K562 (cell line): Measurements from ENCODE around the gene VAT1L. TPM values are rescaled to one million over a fixed set of nuclear protein-coding genes. Genes with fewer than 3 reads are reported as not detected.

ENCODE experiments used
- ATAC-seq: fragments of 200-7000 bp; cut with Tn5 transposase; 3 replicates; pipeline ENCODE4 v1.9.1; 2020; ENCODE audit warnings: moderate library complexity
- BruUV-seq: library from RNA; stranded (reverse); fragments of 400-500 nt; replicated peaks from 2 replicates; lab custom pipeline; 2021; lab: Mats Ljungman, UMichigan
- CTCF ChIA-PET: fragments of 300-600 bp; formaldehyde crosslinking; extraction: SDS; loops from one replicate; lab custom pipeline; 2021; ENCODE audit warnings: low intra/inter-chr PET ratio; lab: Yijun Ruan, JAX
- POLR2A ChIA-PET: fragments of 300-600, 350-650 bp; sonication (Branson Sonifier 250); formaldehyde crosslinking; extraction: SDS; loops from one replicate; lab custom pipeline; 2021; ENCODE audit warnings: antibody characterized with exemption, inconsistent platforms; lab: Yijun Ruan, JAX
- DNase-seq, 4 experiments: peaks; one replicate each; pipeline versions ENCODE4 v3.0.0 to v3.0.0-alpha.2; 2011 to 2018; ENCODE audit warnings: low spot score in 3 of 4, mixed read lengths in 3 of 4; ENCODE audit errors: extremely low read depth in 1 of 4
- FAIRE-seq: peaks from 2 replicates; lab custom pipeline; 2011; peaks lifted over from hg19 to GRCh38; lab: Jason Lieb, UNC
- H2AFZ ChIP-seq: 2 replicates; pipeline ENCODE4 v1.6.0; 2011; ENCODE audit warnings: low read depth, low read length, control low read depth, inconsistent platforms
- H3K27ac ChIP-seq: fragments of 200-600 bp; 3 replicates; pipeline ENCODE4 v1.8.0; 2011; ENCODE audit warnings: low read depth, mild to moderate bottlenecking, control low read depth, inconsistent platforms, low read length, moderate library complexity, mixed read lengths; ENCODE audit errors: extremely low read depth
- H3K27me3 ChIP-seq, 2 experiments: fragments of 300-600 bp in 1 of 2; 2 replicates in 1 of 2; 3 replicates in 1 of 2; pipeline versions ENCODE4 v1.6.0 to v1.8.0; 2011; ENCODE audit warnings: inconsistent platforms in 2 of 2, low read length in 2 of 2, mild to moderate bottlenecking in 1 of 2, mixed read lengths in 1 of 2, moderate library complexity in 1 of 2; ENCODE audit not compliant: control insufficient read depth in 2 of 2, insufficient read depth in 2 of 2
- H3K36me3 ChIP-seq: fragments of 300-600 bp; 3 replicates; pipeline ENCODE4 v1.8.0; 2011; ENCODE audit warnings: mild to moderate bottlenecking, low read length, inconsistent platforms; ENCODE audit not compliant: control insufficient read depth, insufficient read depth
- H3K4me1 ChIP-seq, 2 experiments: fragments of 200-600 bp in 1 of 2; replicated peaks in 1 of 2; 2 replicates in 1 of 2; 3 replicates in 1 of 2; pipeline versions ENCODE4 v1.5.1 to v1.8.0; 2011; ENCODE audit warnings: inconsistent platforms in 2 of 2, low read length in 2 of 2, mild to moderate bottlenecking in 1 of 2, mixed read lengths in 1 of 2, moderate library complexity in 1 of 2; ENCODE audit not compliant: control insufficient read depth in 2 of 2, insufficient read depth in 2 of 2
- H3K4me2 ChIP-seq: 2 replicates; pipeline ENCODE4 v1.6.1; 2011; ENCODE audit warnings: low read length, control low read depth, inconsistent platforms, mixed read lengths; ENCODE audit not compliant: insufficient read depth
- H3K4me3 ChIP-seq: fragments of 200-600 bp; sonication (generic), shearing (Covaris generic); 2 replicates; pipeline ENCODE4 v1.5.1; 2016; ENCODE audit warnings: control low read depth, inconsistent platforms
- H3K79me2 ChIP-seq: fragments of 200-600 bp; 3 replicates; pipeline ENCODE4 v1.8.0; 2011; ENCODE audit warnings: low read length, inconsistent platforms; ENCODE audit not compliant: control insufficient read depth, insufficient read depth
- H3K9ac ChIP-seq, 2 experiments: 2 replicates each; pipeline versions ENCODE4 v1.6.0 to v1.6.1; 2011; ENCODE audit warnings: low read depth in 2 of 2, low read length in 2 of 2, control low read depth in 1 of 2, inconsistent platforms in 1 of 2, mild to moderate bottlenecking in 1 of 2, mixed read lengths in 1 of 2; ENCODE audit not compliant: insufficient read depth in 1 of 2
- H3K9me1 ChIP-seq: one replicate; pipeline ENCODE4 v1.6.0; 2011; ENCODE audit warnings: inconsistent platforms, mild to moderate bottlenecking, low read length, moderate library complexity; ENCODE audit not compliant: control insufficient read depth, insufficient read depth
- H3K9me3 ChIP-seq: replicated peaks from 2 replicates; pipeline ENCODE4 v1.5.1; 2011; ENCODE audit warnings: low read depth, low read length, inconsistent platforms; ENCODE audit not compliant: control insufficient read depth, insufficient read depth
- H4K20me1 ChIP-seq: replicated peaks from 2 replicates; pipeline ENCODE4 v1.6.1; 2011; ENCODE audit warnings: low read length, inconsistent platforms, mixed read lengths; ENCODE audit not compliant: control insufficient read depth, insufficient read depth
- CBFA2T3 ChIP-seq: fragments of 450-650 bp; IDR thresholded peaks from 2 replicates; pipeline ENCODE4 v1.6.1; 2017
- CBX2 ChIP-seq: fragments of 200-600 bp; sonication (generic); IDR thresholded peaks from one replicate; pipeline ENCODE4 v1.6.1; 2012; ENCODE audit warnings: mild to moderate bottlenecking, low read length, inconsistent platforms; ENCODE audit not compliant: insufficient read depth, poor library complexity, severe bottlenecking
- CTBP1 ChIP-seq: fragments of 450-650 bp; IDR thresholded peaks from 2 replicates; pipeline ENCODE4 v1.6.1; 2016; ENCODE audit warnings: borderline replicate concordance
- HDAC1 ChIP-seq, 2 experiments: fragments of 450-650 bp; IDR thresholded peaks; 2 replicates each; pipeline ENCODE4 v1.6.1; 2016 to 2017; ENCODE audit warnings: inconsistent platforms in 1 of 2, mild to moderate bottlenecking in 1 of 2, moderate library complexity in 1 of 2
- HNRNPL ChIP-seq: fragments of 200-400 bp; formaldehyde crosslinking; IDR thresholded peaks from 2 replicates; pipeline ENCODE4 v1.6.1; 2017; ENCODE audit warnings: low read depth, mild to moderate bottlenecking, low read length
- PCBP2 ChIP-seq: fragments of 200-400 bp; formaldehyde crosslinking; IDR thresholded peaks from 2 replicates; pipeline ENCODE4 v1.6.1; 2018; ENCODE audit warnings: low read length, low read depth, mild to moderate bottlenecking, moderate library complexity; ENCODE audit not compliant: poor library complexity, severe bottlenecking
- XRCC3 ChIP-seq: fragments of 450-650 bp; IDR thresholded peaks from 2 replicates; pipeline ENCODE4 v1.6.1; 2017; ENCODE audit warnings: mild to moderate bottlenecking, moderate library complexity
- ZNF57 ChIP-seq: fragments of 450-650 bp; formaldehyde crosslinking; IDR thresholded peaks from 2 replicates; pipeline ENCODE4 v1.4.0; 2020; ENCODE audit warnings: mild to moderate bottlenecking, moderate library complexity
- WGBS: fragments of 100-300 bp; shearing (Covaris generic); methylation state at CpG from one replicate; pipeline ENCODE4 v1.1.6; 2016; ENCODE audit warnings: low coverage, mixed read lengths; ENCODE audit not compliant: insufficient coverage; ENCODE audit errors: missing lambda C conversion rate; 5-methylcytosine and 5-hydroxymethylcytosine counted together
- in situ Hi-C: fragments of 300-500 bp; cut with MboI; formaldehyde crosslinking; loops from 4 replicates; pipeline ENCODE4 v1.15.0; 2018; ENCODE audit warnings: inconsistent platforms, mixed read lengths
- intact Hi-C: fragments of 100-400 bp; cut with micrococcal nuclease; formaldehyde crosslinking; loops from 2 replicates; pipeline ENCODE4 v1.14.2; 2022
- polyA plus RNA-seq, 8 experiments: library from polyadenylated mRNA; depleted of rRNA in 4 of 8; stranded (reverse) in 5 of 8; unstranded in 3 of 8; fragments of >200 nt; fragmentation: Nextera tagmentation in 2 of 8; fragmentation: Illumina TruSeq in 1 of 8; extraction: Ambion mirVana in 2 of 8; extraction: Trizol in 1 of 8; gene quantifications; 2 replicates each; pipeline versions ENCODE4 v1.2.1 to v1.2.3, GENCODE V29; 2011 to 2014; ENCODE audit warnings: inconsistent platforms in 1 of 8, missing spikeins in 1 of 8
- total RNA-seq, 7 experiments: library from RNA; depleted of rRNA in 6 of 7; stranded (reverse); fragments of >200 nt in 6 of 7; fragmentation: Illumina TruSeq in 2 of 7; extraction: Trizol in 2 of 7; gene quantifications; 2 replicates each; pipeline versions ENCODE4 v1.2.1 to v1.2.3, GENCODE V29; 2011 to 2021; ENCODE audit warnings: low replicate concordance in 1 of 7
- TF ChIP-seq, protein P1 (sequence below): fragments of 450-650 bp; formaldehyde crosslinking; IDR thresholded peaks from 2 replicates; pipeline ENCODE4 v1.4.0; 2022; ENCODE audit warnings: missing genetic modification characterization
- TF ChIP-seq, protein P2 (sequence below), 3 experiments: fragments of 200-800 bp in 1 of 3; fragments of 250-450 bp in 1 of 3; fragments of 450-650 bp in 1 of 3; sonication (Bioruptor Pico) in 1 of 3; sonication (Bioruptor generic) in 1 of 3; formaldehyde crosslinking in 1 of 3; IDR thresholded peaks; 2 replicates each; pipeline versions ENCODE4 v1.6.1 to v1.8.0; 2016 to 2022; ENCODE audit warnings: mild to moderate bottlenecking in 2 of 3, missing genetic modification characterization in 2 of 3, missing compliant biosample characterization in 1 of 3, moderate library complexity in 1 of 3
- TF ChIP-seq, protein P3 (sequence below): fragments of 250-450 bp; sonication (Bioruptor Pico); IDR thresholded peaks from 2 replicates; pipeline ENCODE4 v1.5.0; 2021
- TF ChIP-seq, protein P4 (sequence below): fragments of 250-450 bp; sonication (Bioruptor Pico); IDR thresholded peaks from 2 replicates; pipeline ENCODE4 v1.5.0; 2022; ENCODE audit warnings: mild to moderate bottlenecking

VAT1L gene
- total and polyA plus RNA-seq, 9 of the 15 experiments (the other 6 are each of a cell fraction or from before 2014, with no cell fraction given): 0.01 TPM; not detected in 8

DNA sequence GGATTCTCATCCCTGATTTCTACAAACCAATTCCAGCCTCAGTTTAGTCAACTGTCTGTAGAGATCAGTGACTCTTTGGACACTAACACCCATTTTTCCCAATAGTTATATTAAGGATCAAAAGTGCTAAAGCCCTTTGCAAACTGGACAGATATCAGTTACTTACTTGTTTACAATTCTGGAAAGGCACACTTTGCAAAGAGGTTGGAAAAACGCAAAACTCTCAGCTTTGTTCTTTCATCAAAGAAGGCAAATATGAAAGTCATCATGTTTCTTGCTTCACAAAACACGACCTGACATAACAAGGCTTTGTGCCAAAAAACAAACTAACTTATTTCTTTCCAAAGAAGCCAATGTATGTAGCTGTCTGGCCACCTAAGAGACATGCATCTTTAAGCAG is 26.1 kb upstream of the VAT1L start:
- Histone ChIP-seq H3K4me2 (no peak overlapping the region), H2AFZ (no peak overlapping the region), H3K4me3 (no peak overlapping the region), H3K27ac (no peak overlapping the region), H3K27me3 (peaks cover 0 to 2% of the 10 kb centered on the region in 2 experiments; a peak in 1 of 5 replicates)
- DNase-seq (no peak), ATAC-seq (no peak)
- intact Hi-C loops: no loop called here
- WGBS: 0% methylated on average over 2 of the region's 2 CpGs
- TF ChIP-seq CBFA2T3: no peak
- TF ChIP-seq, protein P1, sequence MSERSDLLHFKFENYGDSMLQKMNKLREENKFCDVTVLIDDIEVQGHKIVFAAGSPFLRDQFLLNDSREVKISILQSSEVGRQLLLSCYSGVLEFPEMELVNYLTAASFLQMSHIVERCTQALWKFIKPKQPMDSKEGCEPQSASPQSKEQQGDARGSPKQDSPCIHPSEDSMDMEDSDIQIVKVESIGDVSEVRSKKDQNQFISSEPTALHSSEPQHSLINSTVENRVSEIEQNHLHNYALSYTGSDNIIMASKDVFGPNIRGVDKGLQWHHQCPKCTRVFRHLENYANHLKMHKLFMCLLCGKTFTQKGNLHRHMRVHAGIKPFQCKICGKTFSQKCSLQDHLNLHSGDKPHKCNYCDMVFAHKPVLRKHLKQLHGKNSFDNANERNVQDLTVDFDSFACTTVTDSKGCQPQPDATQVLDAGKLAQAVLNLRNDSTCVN (CRISPR knock-in tag): no peak
- no peak for TF ChIP-seq HNRNPL
- no peak for TF ChIP-seq CBX2
- TF ChIP-seq, protein P2, sequence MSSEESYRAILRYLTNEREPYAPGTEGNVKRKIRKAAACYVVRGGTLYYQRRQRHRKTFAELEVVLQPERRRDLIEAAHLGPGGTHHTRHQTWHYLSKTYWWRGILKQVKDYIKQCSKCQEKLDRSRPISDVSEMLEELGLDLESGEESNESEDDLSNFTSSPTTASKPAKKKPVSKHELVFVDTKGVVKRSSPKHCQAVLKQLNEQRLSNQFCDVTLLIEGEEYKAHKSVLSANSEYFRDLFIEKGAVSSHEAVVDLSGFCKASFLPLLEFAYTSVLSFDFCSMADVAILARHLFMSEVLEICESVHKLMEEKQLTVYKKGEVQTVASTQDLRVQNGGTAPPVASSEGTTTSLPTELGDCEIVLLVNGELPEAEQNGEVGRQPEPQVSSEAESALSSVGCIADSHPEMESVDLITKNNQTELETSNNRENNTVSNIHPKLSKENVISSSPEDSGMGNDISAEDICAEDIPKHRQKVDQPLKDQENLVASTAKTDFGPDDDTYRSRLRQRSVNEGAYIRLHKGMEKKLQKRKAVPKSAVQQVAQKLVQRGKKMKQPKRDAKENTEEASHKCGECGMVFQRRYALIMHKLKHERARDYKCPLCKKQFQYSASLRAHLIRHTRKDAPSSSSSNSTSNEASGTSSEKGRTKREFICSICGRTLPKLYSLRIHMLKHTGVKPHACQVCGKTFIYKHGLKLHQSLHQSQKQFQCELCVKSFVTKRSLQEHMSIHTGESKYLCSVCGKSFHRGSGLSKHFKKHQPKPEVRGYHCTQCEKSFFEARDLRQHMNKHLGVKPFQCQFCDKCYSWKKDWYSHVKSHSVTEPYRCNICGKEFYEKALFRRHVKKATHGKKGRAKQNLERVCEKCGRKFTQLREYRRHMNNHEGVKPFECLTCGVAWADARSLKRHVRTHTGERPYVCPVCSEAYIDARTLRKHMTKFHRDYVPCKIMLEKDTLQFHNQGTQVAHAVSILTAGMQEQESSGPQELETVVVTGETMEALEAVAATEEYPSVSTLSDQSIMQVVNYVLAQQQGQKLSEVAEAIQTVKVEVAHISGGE (CRISPR knock-in tag; IDR thresholded peaks at IDR 0.05): no peak
- no peak for TF ChIP-seq CTBP1
- TF ChIP-seq, protein P3, sequence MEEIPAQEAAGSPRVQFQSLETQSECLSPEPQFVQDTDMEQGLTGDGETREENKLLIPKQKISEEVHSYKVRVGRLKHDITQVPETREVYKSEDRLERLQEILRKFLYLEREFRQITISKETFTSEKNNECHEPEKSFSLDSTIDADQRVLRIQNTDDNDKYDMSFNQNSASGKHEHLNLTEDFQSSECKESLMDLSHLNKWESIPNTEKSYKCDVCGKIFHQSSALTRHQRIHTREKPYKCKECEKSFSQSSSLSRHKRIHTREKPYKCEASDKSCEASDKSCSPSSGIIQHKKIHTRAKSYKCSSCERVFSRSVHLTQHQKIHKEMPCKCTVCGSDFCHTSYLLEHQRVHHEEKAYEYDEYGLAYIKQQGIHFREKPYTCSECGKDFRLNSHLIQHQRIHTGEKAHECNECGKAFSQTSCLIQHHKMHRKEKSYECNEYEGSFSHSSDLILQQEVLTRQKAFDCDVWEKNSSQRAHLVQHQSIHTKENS (CRISPR knock-in tag): no peak
- TF ChIP-seq XRCC3: no peak
- TF ChIP-seq, protein P4, sequence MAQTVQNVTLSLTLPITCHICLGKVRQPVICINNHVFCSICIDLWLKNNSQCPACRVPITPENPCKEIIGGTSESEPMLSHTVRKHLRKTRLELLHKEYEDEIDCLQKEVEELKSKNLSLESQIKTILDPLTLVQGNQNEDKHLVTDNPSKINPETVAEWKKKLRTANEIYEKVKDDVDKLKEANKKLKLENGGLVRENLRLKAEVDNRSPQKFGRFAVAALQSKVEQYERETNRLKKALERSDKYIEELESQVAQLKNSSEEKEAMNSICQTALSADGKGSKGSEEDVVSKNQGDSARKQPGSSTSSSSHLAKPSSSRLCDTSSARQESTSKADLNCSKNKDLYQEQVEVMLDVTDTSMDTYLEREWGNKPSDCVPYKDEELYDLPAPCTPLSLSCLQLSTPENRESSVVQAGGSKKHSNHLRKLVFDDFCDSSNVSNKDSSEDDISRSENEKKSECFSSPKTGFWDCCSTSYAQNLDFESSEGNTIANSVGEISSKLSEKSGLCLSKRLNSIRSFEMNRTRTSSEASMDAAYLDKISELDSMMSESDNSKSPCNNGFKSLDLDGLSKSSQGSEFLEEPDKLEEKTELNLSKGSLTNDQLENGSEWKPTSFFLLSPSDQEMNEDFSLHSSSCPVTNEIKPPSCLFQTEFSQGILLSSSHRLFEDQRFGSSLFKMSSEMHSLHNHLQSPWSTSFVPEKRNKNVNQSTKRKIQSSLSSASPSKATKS: no peak
- TF ChIP-seq PCBP2: no peak
- TF ChIP-seq HDAC1 (IDR thresholded peaks at IDR 0.05): no peak
- TF ChIP-seq ZNF57 (CRISPR knock-in tag): no peak
- TF ChIP-seq, all 486 proteins: peak for 0
- H3K4me1 ChIP-seq: no peaks in the 10 kb centered on the region
- BruUV-seq: no TSS peak
- FAIRE-seq: no peak
- no peaks in the 10 kb centered on the region for H3K36me3 ChIP-seq
- no peaks in the 10 kb centered on the region for H3K79me2 ChIP-seq
- H3K9ac ChIP-seq: no peak overlapping the region
- no peaks in the 10 kb centered on the region for H3K9me1 ChIP-seq
- in situ Hi-C loops: no loop called here
- POLR2A ChIA-PET: interaction anchor here (1.5 kb wide), 1 partner anchor 10 kb away, joined by 3 read pairs; no protein-coding TSS in a partner anchor
- H3K9me3 ChIP-seq: no peaks in the 10 kb centered on the region
- CTCF ChIA-PET: no interaction called here
- no peaks in the 10 kb centered on the region for H4K20me1 ChIP-seq
